GM12878 (cell line): ENCODE data around the gene LIPM. TPM values are rescaled to one million over a fixed set of nuclear protein-coding genes. Genes with fewer than 3 reads are reported as not detected.

Source experiments
- ETV6 ChIP-seq, 2 experiments: fragments of 450-650 bp in 1 of 2; IDR thresholded peaks in 1 of 2; conservative IDR thresholded peaks in 1 of 2; 2 replicates each; pipeline ENCODE4 v1.6.1; 2014; ENCODE audit warnings: antibody characterized with exemption in 1 of 2, borderline replicate concordance in 1 of 2, low read depth in 1 of 2, mild to moderate bottlenecking in 1 of 2, moderate library complexity in 1 of 2
- IKZF2 ChIP-seq, 2 experiments: fragments of 450-650 bp; IDR thresholded peaks; 2 replicates each; pipeline ENCODE4 v1.6.1; 2017; ENCODE audit warnings: mild to moderate bottlenecking in 2 of 2, moderate library complexity in 2 of 2
- KLF5 ChIP-seq: fragments of 450-650 bp; IDR thresholded peaks from 2 replicates; pipeline ENCODE4 v1.6.1; 2014; ENCODE audit warnings: mild to moderate bottlenecking; ENCODE audit not compliant: partially characterized antibody
- MXI1 ChIP-seq: fragments of 150-350 bp; IDR thresholded peaks from 2 replicates; pipeline ENCODE4 v1.6.1; 2011; ENCODE audit warnings: low read depth, mild to moderate bottlenecking, inconsistent platforms, low read length, improper control_type of control experiment
- NFIC ChIP-seq: IDR thresholded peaks from 2 replicates; pipeline ENCODE4 v1.6.1; 2012; ENCODE audit warnings: low read depth, mild to moderate bottlenecking, inconsistent platforms, low read length, moderate library complexity
- polyA plus RNA-seq, 11 experiments: library from polyadenylated mRNA; depleted of rRNA in 4 of 11; unstranded in 6 of 11; stranded (reverse) in 5 of 11; fragments of >200 nt; fragmentation: Nextera tagmentation in 4 of 11; fragmentation: Illumina TruSeq in 1 of 11; extraction: Ambion mirVana in 4 of 11; extraction: Trizol in 1 of 11; gene quantifications; 1 replicate in 1 of 11; 2 replicates in 10 of 11; pipeline versions ENCODE4 v1.2.1 to v1.2.3, GENCODE V29; 2011 to 2016; ENCODE audit warnings: inconsistent platforms in 2 of 11, missing spikeins in 2 of 11, low read depth in 1 of 11
- total RNA-seq, 4 experiments: library from RNA; depleted of rRNA in 3 of 4; stranded (reverse); fragments of >200 nt in 3 of 4; fragmentation: Illumina TruSeq in 1 of 4; extraction: Trizol in 1 of 4; gene quantifications; 2 replicates each; pipeline versions ENCODE4 v1.2.1 to v1.2.3, GENCODE V29; 2013 to 2021
- TF ChIP-seq, protein P1 (sequence below): fragments of 450-650 bp; formaldehyde crosslinking; IDR thresholded peaks from 2 replicates; pipeline ENCODE4 v1.4.0; 2022; ENCODE audit warnings: mild to moderate bottlenecking, moderate library complexity
- TF ChIP-seq, protein P2 (sequence below): IDR thresholded peaks from 2 replicates; pipeline ENCODE4 v1.6.1; 2012; ENCODE audit warnings: low read length, inconsistent platforms
- TF ChIP-seq, protein P3 (sequence below), 3 experiments: IDR thresholded peaks in 2 of 3; conservative IDR thresholded peaks in 1 of 3; 2 replicates each; pipeline ENCODE4 v1.5.1; 2011; ENCODE audit warnings: low read depth in 3 of 3, low read length in 3 of 3, mild to moderate bottlenecking in 3 of 3, control low read depth in 2 of 3, moderate library complexity in 2 of 3, inconsistent platforms in 1 of 3, mixed read lengths in 1 of 3; ENCODE audit not compliant: control insufficient read depth in 2 of 3, insufficient read depth in 1 of 3; ENCODE audit errors: extremely low read depth in 1 of 3

LIPM gene
- total and polyA plus RNA-seq, 10 of the 15 experiments (the other 5 are each of a cell fraction or from before 2014, with no cell fraction given) = not detected

DNA sequence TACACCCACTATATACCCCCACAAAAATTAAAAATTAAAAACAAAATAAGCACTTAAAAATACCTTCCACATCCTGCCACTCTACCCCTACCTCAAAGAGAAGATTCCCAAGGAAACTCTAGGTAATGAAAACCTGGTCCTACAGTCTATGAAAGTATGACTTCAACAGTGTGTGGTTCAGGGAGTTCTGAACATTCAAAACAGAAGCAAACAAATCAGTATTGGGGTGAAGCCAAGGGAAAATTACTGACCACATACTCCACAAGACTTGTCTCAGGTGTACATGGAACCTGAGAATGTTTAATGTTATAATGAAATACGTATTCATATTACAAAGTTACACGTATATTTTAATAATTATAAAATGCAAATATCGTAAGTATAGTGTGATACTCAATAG lies 20.3 kb upstream of the LIPM start (continued):
- TF ChIP-seq, protein P1, sequence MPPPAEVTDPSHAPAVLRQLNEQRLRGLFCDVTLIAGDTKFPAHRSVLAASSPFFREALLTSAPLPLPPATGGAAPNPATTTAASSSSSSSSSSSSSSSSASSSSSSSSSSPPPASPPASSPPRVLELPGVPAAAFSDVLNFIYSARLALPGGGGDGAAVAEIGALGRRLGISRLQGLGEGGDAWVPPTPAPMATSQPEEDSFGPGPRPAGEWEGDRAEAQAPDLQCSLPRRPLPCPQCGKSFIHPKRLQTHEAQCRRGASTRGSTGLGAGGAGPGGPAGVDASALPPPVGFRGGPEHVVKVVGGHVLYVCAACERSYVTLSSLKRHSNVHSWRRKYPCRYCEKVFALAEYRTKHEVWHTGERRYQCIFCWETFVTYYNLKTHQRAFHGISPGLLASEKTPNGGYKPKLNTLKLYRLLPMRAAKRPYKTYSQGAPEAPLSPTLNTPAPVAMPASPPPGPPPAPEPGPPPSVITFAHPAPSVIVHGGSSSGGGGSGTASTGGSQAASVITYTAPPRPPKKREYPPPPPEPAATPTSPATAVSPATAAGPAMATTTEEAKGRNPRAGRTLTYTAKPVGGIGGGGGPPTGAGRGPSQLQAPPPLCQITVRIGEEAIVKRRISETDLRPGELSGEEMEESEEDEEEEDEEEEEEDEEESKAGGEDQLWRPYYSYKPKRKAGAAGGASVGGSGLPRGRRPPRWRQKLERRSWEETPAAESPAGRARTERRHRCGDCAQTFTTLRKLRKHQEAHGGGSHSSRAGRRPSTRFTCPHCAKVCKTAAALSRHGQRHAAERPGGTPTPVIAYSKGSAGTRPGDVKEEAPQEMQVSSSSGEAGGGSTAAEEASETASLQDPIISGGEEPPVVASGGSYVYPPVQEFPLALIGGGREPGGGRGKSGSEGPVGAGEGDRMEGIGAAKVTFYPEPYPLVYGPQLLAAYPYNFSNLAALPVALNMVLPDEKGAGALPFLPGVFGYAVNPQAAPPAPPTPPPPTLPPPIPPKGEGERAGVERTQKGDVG (CRISPR knock-in tag) = no peak
- TF ChIP-seq IKZF2 (IDR thresholded peaks at IDR 0.05) (peak in 1 of 2 experiments; percentile 17; a peak in 1 of 4 replicates), ETV6 (conservative IDR thresholded peaks at IDR 0.05 in 1 of 2, IDR thresholded peaks at IDR 0.05 in 1 of 2; ENCODE audit: borderline replicate concordance in 1 of 2, low read depth in 1 of 2) (no peak), KLF5 (no peak), MXI1 (no peak), NFIC (peak; percentile 77; the same call in 1 of the 2 replicates)
- TF ChIP-seq, protein P2, sequence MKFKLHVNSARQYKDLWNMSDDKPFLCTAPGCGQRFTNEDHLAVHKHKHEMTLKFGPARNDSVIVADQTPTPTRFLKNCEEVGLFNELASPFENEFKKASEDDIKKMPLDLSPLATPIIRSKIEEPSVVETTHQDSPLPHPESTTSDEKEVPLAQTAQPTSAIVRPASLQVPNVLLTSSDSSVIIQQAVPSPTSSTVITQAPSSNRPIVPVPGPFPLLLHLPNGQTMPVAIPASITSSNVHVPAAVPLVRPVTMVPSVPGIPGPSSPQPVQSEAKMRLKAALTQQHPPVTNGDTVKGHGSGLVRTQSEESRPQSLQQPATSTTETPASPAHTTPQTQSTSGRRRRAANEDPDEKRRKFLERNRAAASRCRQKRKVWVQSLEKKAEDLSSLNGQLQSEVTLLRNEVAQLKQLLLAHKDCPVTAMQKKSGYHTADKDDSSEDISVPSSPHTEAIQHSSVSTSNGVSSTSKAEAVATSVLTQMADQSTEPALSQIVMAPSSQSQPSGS = 0 out of 2 replicates have a peak, but pooled peaks have one; percentile 35
- TF ChIP-seq, protein P3, sequence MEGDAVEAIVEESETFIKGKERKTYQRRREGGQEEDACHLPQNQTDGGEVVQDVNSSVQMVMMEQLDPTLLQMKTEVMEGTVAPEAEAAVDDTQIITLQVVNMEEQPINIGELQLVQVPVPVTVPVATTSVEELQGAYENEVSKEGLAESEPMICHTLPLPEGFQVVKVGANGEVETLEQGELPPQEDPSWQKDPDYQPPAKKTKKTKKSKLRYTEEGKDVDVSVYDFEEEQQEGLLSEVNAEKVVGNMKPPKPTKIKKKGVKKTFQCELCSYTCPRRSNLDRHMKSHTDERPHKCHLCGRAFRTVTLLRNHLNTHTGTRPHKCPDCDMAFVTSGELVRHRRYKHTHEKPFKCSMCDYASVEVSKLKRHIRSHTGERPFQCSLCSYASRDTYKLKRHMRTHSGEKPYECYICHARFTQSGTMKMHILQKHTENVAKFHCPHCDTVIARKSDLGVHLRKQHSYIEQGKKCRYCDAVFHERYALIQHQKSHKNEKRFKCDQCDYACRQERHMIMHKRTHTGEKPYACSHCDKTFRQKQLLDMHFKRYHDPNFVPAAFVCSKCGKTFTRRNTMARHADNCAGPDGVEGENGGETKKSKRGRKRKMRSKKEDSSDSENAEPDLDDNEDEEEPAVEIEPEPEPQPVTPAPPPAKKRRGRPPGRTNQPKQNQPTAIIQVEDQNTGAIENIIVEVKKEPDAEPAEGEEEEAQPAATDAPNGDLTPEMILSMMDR (IDR thresholded peaks at IDR 0.05 in 2 of 3, conservative IDR thresholded peaks at IDR 0.05 in 1 of 3; ENCODE audit: control insufficient read depth in 2 of 3, extremely low read depth in 1 of 3, insufficient read depth in 1 of 3, low read depth in 3 of 3, low read length in 3 of 3) = no peak
